ENCODE results near the gene PRH2. TPM values are rescaled to one million over a fixed set of nuclear protein-coding genes. Genes with fewer than 3 reads are reported as not detected.

The PRH2 gene
- total RNA-seq, 4 donors from 2014 or later, result not detected

- Histone ChIP-seq H3K27ac (no peak overlapping the region), H3K4me1 (peaks cover 4 to 5% of the 10 kb centered on the region in 2 donors), H3K27me3 (no peaks in the 10 kb centered on the region), H3K9me3 (no peaks in the 10 kb centered on the region), H3K4me3 (no peak overlapping the region), H3K36me3 (no peaks in the 10 kb centered on the region)
- intact Hi-C loops (cut with DNase I; ENCODE audit: low total_unique reads) (no loop called here), in situ Hi-C loops (cut with MboI; ENCODE audit: low sequenced_read_pairs in 4 of 4) (no loop called here)
- no peak for TF ChIP-seq CTCF (IDR thresholded peaks at IDR 0.05 in 4 of 5, conservative IDR thresholded peaks at IDR 0.05 in 1 of 5)
- TF ChIP-seq POLR2A (IDR thresholded peaks at IDR 0.05), result no peak
- ATAC-seq, result no peak
- no peak for DNase-seq
Observed at GRCh38 chr12:10966314-10966713, 37.3 kb downstream of the PRH2 start.

GRCh38 chr12:10967409-10967808 is 38.4 kb downstream of the PRH2 start:
- Histone ChIP-seq H3K4me3 (no peak overlapping the region), H3K4me1 (peaks cover 4 to 5% of the 10 kb centered on the region in 2 donors), H3K27me3 (no peaks in the 10 kb centered on the region), H3K27ac (no peak overlapping the region), H3K9me3 (no peaks in the 10 kb centered on the region), H3K36me3 (no peaks in the 10 kb centered on the region)
- ATAC-seq (no peak), DNase-seq (no peak)
- no peak for TF ChIP-seq POLR2A (IDR thresholded peaks at IDR 0.05)
- no peak for TF ChIP-seq CTCF (IDR thresholded peaks at IDR 0.05 in 4 of 5, conservative IDR thresholded peaks at IDR 0.05 in 1 of 5)
- intact Hi-C loops (cut with DNase I; ENCODE audit: low total_unique reads), result no loop called here
- in situ Hi-C loops (cut with MboI; ENCODE audit: low sequenced_read_pairs in 4 of 4), result no loop called here

- no peak overlapping the region for H3K27ac ChIP-seq
- DNase-seq (peak in 1 of 2 donors; percentile 16), ATAC-seq (peak in 1 of 2 donors; percentile 61)
- intact Hi-C loops (cut with DNase I; ENCODE audit: low total_unique reads), result no loop called here
- no peaks in the 10 kb centered on the region for H3K9me3 ChIP-seq
- H3K36me3 ChIP-seq, result no peaks in the 10 kb centered on the region
- H3K4me1 ChIP-seq, result peaks cover 4 to 5% of the 10 kb centered on the region in 2 donors
- in situ Hi-C loops (cut with MboI; ENCODE audit: low sequenced_read_pairs in 4 of 4), result no loop called here
- TF ChIP-seq CTCF (IDR thresholded peaks at IDR 0.05 in 4 of 5, conservative IDR thresholded peaks at IDR 0.05 in 1 of 5) (no peak), POLR2A (IDR thresholded peaks at IDR 0.05) (no peak)
- H3K27me3 ChIP-seq, result no peaks in the 10 kb centered on the region
- H3K4me3 ChIP-seq, result no peak overlapping the region
Observed at GRCh38 chr12:10968765-10969456, 39.9 kb downstream of the PRH2 start.

GRCh38 chr12:10974965-10975364 is 45.9 kb downstream of the PRH2 start:
- in situ Hi-C loops (cut with MboI; ENCODE audit: low sequenced_read_pairs in 4 of 4) (no loop called here), intact Hi-C loops (cut with DNase I; ENCODE audit: low total_unique reads) (no loop called here)
- TF ChIP-seq CTCF (IDR thresholded peaks at IDR 0.05 in 4 of 5, conservative IDR thresholded peaks at IDR 0.05 in 1 of 5) (no peak), POLR2A (IDR thresholded peaks at IDR 0.05) (no peak)
- H3K36me3 ChIP-seq, result no peaks in the 10 kb centered on the region
- H3K27ac ChIP-seq, result no peak overlapping the region
- H3K4me1 ChIP-seq, result no peaks in the 10 kb centered on the region
- DNase-seq (no peak), ATAC-seq (no peak)
- no peaks in the 10 kb centered on the region for H3K27me3 ChIP-seq
- no peak overlapping the region for H3K4me3 ChIP-seq
- H3K9me3 ChIP-seq, result no peaks in the 10 kb centered on the region

- no peak overlapping the region for H3K4me3 ChIP-seq
- in situ Hi-C loops (cut with MboI; ENCODE audit: low sequenced_read_pairs in 4 of 4) (no loop called here), intact Hi-C loops (cut with DNase I; ENCODE audit: low total_unique reads) (no loop called here)
- DNase-seq (no peak), ATAC-seq (no peak)
- no peak for TF ChIP-seq CTCF (IDR thresholded peaks at IDR 0.05 in 4 of 5, conservative IDR thresholded peaks at IDR 0.05 in 1 of 5)
- no peak for TF ChIP-seq POLR2A (IDR thresholded peaks at IDR 0.05)
- no peak overlapping the region for H3K27ac ChIP-seq
- H3K4me1 ChIP-seq, result no peaks in the 10 kb centered on the region
- no peaks in the 10 kb centered on the region for H3K9me3 ChIP-seq
- no peaks in the 10 kb centered on the region for H3K36me3 ChIP-seq
- no peaks in the 10 kb centered on the region for H3K27me3 ChIP-seq
Observed at GRCh38 chr12:10982244-10982643, 53.2 kb downstream of the PRH2 start.
